ENCODE measurements around the gene TNNT3.

The TNNT3 gene

GRCh38 chr11:1923201-1923956, 3.9 kb downstream of the TNNT3 start:
- no peak for DNase-seq

- DNase-seq = no peak
Measured at GRCh38 chr11:1924181-1924580, 4.7 kb downstream of the TNNT3 start.

- DNase-seq = no peak
Measured at GRCh38 chr11:1924646-1925372, 5.3 kb downstream of the TNNT3 start.

DNA sequence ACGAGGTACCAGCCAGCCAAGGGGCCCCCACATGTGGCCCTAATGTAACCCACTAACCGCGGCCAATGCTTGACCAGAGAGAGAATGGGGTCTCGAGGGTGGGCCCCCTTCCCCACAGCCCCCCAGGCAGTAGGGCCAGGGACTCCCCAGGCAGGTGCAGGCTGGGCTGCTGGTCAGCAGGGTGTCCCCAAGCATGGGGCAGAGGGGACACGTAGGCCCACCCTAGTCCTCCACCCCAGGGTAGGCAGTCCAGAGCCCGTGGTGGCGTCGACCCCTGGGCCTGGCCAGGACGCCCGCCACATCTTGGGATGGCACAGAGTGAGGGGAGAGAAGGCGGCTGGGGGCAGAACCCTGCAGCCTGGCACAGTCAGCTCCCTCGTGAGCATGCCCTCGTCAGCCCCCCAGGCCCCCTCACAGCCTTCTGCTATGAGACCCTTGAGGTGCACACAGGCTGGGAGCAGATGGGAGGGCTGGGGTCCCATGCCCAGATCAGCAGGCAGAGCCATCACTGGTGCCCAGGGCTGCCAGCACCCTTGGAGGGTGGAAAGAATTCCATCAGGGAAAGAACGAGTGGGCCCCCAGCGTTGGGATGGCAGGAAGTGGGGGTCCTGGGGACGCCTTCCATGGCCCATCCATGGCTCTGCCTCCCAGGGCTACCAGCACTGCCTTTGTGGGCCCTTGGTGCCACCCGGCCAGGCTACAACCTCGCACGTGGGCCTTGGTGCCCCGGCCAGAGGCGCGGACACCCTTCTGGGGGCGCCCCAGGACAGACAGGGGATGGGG, 6.1 kb downstream of the TNNT3 start:
- no peak for DNase-seq

- no peak for DNase-seq
Measured at GRCh38 chr11:1926156-1927025, 6.9 kb downstream of the TNNT3 start.

GRCh38 chr11:1927026-1927847, 7.7 kb downstream of the TNNT3 start:
- no peak for DNase-seq

DNA sequence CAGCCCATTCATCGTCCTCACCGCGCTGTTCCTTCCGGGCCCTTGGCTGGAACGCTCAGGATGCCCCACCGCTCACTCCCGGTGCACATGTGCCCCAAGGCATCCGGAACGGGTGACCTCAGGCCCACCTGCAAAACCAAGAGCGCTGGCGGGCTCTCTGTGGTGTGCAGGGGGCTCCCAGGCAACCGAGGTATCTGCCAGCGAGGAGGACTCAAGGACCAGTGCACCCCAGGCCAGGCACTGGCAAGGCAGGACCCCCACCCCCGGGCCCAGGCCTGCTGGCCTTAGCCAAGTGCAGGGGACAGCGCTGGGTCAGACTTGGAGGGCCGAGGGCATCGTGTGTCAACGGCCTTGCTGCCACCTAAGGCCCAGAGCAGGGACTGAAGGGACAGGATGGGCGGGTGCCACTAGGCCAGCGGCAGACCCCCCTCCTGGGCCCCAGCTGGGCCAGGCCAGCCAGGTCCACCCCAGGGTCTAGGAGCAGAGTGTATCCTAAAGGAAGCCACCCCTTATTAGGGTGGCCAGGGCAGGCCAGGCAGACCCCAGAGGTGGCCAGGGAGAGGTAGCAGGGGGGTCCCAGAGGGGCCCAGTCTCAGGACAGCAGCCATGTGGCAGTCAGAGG, 8.5 kb downstream of the TNNT3 start:
- DNase-seq = no peak

DNA sequence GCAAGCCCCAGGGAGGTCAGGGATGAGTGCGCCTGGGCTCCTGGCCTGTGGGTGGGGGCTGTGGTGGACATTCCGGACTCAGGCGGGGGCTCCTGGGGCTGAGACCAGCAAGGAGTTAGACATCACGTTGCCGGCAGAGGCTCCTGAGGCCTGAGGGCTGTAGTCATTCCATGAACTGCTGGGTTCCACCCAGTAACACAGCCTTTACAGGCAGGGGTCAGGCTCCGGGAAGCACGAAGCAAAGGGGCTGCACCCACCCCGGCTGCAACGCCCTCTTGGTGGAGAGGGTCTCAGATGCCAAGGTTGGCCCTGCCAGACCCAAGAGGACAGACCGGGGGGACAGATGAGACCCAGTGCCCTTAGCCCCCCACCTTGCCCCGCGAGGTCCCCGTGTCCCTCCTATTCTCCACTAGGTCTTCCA, 9.0 kb downstream of the TNNT3 start:
- no peak for DNase-seq

GRCh38 chr11:1928891-1929541, 9.5 kb downstream of the TNNT3 start:
- no peak for DNase-seq

DNA sequence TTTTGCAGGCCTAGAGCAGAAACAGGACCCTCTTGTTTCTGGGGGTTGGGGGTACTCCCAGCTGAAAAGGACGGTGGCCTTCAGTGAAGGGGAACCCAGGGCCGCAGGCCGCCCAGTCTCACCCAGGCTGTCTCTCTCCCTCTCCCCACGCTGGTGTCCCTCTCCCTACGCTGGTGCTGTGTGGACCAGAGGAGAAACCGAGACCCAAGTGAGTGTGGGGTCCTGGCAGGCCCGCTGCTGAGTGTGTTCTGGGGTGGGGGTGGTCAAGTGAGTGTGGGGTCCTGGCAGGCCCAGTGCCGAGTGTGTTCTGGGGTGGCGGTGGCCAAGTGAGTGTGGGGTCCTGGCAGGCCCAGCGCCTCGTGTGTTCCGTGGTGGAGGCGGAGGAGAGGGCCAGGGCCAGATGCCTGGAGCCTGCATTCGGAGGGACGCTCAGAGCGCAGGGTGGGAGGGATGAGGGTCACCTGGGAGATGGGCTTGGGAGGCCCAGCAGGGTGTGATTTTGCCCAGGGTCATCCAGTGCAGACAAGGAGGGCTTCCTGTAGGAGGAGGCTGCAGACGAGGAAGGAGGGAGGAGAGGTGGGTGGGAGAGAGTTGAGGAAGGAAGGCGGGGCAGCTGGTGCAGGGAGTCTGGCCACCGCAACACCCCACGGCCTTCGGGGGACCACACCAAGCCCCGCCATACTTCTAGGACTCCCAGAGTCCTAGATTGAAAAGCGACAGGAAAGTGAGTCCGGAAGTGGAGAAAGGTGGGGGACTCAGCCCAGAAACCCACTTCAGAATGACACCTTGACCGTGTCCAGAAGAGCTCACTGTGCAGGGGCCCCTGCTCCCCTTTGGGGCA, 10.3 kb downstream of the TNNT3 start:
- DNase-seq = no peak

GRCh38 chr11:1930462-1930830, 10.9 kb downstream of the TNNT3 start:
- no peak for DNase-seq

GRCh38 chr11:1931341-1932104, 12.0 kb downstream of the TNNT3 start:
- DNase-seq = no peak

DNA sequence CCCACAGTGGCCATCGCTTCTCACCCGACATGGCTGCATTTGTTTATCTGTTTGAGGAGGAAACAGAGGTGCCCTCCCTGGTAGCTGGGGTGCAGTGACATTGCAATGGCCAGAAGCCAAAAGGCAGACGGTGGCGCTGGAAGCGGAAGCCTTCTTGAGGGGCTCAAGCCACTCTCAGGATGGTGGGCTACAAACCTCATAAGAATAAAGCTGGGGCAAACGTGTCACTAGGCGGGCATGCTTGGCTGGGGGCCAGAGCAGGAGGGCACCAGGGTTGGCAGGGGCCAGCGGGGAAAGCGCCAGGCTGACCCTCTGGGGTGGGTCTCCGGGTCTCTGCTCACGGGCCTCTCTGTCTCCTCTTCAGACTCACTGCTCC, 12.6 kb downstream of the TNNT3 start:
- no peak for DNase-seq

DNA sequence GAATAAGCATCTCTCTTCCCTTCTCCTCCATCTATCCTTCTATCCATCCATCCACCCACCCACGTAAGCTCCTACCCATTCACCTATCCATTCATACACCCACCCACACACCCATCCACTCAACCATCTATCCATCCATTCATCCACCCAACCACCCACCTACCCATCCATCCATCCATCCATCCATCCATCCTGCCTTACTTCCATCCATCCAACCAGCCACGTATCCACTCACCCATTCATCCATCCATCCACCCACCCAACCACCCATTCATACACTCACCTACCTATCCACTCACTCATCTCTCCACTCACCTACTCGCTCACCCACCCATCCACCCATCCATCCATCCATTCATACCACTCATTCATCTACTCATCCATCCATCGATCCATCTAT, 13.2 kb downstream of the TNNT3 start:
- DNase-seq = no peak

DNA sequence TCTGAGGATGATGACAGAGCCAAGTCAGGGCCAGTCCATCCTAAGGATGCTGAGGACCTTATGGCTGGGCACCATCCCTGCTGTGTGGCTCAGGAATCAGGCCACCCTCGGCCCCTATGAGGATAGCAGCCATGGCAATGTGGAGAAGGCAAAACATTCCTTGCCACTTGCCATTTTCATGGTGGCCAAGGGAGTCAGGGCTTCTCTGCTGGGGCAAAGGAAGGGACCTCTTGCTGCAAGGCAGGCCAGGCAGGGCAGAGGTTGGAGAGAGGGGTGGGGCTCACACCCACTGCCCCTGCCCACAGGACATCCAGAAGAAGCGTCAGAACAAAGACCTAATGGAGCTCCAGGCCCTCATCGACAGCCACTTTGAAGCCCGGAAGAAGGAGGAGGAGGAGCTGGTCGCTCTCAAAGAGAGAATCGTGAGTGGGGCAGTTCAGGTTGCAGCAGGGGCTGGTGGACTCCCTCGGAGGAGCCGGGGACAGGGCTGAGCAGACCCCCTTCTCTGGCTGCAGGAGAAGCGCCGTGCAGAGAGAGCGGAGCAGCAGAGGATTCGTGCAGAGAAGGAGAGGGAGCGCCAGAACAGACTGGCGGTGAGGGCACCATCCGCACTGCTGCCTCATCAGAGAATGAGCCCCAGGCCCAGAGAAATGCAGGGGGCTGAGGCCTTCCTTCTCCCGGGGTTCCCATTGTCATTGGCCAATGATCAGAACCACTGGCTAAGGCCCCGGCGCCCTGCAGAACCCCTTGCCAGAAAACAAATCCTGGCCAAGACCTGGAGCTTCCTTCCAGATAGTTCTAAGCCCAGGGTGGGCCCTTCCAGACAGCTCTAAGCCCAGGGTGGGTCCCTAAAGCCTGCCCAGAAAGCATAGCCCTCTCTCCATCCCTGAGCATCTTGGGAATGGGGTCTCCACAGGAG, 14.2 kb downstream of the TNNT3 start:
- DNase-seq = no peak

DNA sequence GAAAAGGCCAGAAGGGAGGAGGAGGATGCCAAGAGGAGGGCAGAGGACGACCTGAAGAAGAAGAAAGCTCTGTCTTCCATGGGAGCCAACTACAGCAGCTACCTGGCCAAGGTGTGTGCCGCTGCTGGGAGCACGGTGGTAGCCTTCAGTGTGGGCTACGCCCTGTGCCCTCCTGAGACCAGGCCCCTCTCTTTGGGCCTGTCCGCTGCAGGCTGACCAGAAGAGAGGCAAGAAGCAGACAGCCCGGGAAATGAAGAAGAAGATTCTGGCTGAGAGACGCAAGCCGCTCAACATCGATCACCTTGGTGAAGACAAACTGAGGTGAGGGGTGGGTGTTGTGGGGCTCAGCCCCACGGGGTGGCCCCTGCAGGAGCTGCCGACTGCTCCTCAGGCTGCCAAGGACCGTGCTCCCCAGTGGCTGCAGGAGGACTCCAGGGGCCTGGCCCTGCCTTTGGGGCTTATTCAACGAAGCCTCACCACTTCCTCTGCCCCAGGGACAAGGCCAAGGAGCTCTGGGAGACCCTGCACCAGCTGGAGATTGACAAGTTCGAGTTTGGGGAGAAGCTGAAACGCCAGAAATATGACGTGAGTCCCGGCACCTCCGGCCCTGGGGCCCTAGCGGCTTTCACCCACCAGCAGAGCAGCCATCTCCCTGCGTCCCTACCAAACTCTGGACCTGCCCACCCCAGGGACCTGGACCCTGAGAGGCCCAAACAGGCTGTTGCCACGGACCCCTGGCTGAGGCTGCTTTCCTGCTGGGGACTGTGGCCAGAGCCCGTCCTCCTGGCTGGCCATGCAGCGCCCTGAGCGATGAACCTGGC, 15.0 kb downstream of the TNNT3 start:
- no peak for DNase-seq
